HG02852 (cell line): ENCODE measurements around the gene CLDN10.
"Not testable (repeated sequence)": the region's sequence is repeated elsewhere in the genome, so short reads cannot be mapped to it uniquely, and the experiment has no call there.

Experiments
- ATAC-seq: cut with Tn5 transposase; IDR thresholded peaks from one replicate; pipeline ENCODE4 v1.9.1; 2021; ENCODE audit warnings: mild to moderate bottlenecking, moderate library complexity; ENCODE audit not compliant: unreplicated experiment

Gene CLDN10

GRCh38 chr13:95540888-95541287, 11.6 kb upstream of the CLDN10 start:
- ATAC-seq, result no peak

DNA sequence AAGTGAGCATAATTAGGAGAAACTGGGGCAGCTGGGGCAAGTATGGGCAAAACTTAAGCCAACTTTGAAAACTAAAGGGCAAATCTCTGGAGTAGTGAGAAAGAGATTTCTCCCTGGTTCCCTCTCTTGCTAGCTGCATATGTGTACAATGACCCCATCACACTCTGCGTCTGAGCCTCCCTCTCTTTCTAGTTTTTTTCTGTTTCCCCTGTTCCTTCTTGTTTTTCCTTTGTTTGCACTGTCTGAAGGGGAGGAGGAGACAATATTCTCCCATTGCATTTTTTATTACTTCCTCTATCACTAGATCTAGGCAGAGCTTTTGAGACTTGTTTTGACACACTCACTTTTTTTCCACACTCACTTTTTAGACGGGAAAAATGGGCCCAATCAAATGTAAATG, 11.2 kb upstream of the CLDN10 start:
- ATAC-seq, result no peak

- ATAC-seq, result no peak
Observed at GRCh38 chr13:95541911-95542474, 10.5 kb upstream of the CLDN10 start.

GRCh38 chr13:95544293-95544692, 8.2 kb upstream of the CLDN10 start:
- no peak for ATAC-seq

DNA sequence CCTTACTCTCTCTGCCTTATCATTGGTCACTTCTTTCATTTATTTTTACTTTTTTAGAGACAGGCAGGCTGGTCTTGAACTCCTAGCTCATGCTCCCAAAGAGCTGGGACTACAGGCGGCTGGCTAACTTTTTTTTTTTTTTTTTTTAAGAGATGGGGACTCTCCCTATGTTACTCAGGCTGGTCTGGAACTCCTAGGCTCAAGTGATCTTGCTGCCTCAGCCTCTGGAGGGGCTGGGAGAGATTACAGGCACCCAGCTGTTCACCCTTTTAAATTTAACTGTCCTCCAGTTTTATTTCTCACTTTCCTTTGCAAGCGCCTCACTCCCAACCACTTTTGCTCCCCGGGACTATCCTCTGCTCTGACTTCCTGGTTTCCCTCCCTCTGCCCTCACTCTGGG, 5.6 kb upstream of the CLDN10 start:
- ATAC-seq, result no peak

- ATAC-seq, result no peak
Observed at GRCh38 chr13:95547531-95548167, 4.9 kb upstream of the CLDN10 start.

- no peak for ATAC-seq
Observed at GRCh38 chr13:95552208-95552538, 347 bp upstream of the CLDN10 start.

DNA sequence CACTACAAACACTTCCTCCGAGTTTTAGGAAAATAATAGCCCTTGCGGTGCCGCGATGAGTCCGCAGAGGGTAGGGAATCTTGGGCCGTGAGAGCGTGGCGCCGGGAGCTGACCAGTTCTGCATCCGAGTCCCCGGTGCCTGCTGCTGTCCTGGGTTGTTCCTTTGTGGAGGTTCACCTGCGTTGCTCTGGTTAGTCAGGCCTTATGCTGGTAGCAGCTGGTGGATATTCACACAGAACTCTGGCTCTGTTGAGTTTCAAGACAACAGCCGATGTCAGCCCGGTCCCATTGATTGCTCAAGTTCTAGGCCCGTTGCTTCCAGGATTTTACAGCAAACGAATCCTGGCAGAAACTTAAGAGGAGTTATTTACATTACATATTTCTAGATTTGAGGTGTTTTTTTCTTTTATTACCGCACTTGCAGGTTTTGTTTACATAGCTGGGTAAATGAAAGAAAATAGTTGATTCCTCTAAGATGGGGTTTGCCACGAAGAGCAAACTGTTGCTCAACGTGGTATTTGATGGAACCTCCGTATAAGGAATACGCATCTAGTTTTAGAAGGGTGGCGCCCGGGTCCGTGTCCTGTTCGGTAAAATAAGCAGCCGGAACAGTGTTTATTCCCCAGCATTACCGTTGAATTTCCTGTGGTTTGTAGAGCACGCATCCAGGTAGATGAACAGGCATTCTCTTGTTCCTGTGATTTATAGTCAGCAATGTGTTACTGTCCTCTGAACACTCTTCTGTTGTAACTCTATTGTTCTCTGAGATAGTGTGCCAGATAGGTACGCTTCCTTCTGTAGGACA, 1.3 kb downstream of the CLDN10 start:
- ATAC-seq, result no peak

DNA sequence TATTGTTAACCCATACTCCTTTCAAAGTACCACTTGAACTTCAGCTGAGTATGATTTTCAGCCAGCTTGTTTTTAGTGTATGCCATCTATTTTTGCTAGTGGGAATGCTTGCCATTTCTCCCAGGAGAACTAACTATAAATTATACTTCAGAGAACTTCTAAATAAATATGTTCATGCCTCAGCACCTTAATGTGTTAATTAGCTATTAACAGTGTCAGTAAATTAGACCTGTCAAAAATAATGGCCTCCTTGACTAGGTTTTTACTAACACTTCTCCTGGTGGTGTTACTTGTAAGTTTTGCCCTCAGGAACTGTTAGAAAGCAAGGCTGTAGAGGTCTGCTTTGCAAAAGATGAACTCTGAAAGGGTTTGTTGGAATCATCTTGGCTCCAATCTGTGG, 4.5 kb downstream of the CLDN10 start:
- no peak for ATAC-seq

DNA sequence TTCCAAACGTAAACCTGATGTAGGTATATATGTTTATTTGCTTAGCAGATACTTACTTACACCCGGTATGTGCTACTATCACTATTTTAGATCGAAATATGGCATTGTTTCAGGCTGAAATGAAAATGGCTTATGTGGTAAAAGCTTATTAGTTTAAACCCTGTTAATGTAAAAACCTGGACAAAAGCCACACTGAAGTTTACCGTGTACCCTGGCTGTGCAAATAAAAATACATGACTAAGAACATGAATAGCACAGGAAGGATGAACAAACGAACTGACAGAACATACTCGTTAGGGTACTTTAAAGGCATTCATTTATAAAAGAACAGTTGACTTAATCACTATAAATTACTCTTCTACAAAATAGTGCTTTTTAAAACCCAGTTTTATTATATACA, 6.6 kb downstream of the CLDN10 start:
- no peak for ATAC-seq

- ATAC-seq, result no peak
Observed at GRCh38 chr13:95560387-95560786, 7.9 kb downstream of the CLDN10 start.

- ATAC-seq, result no peak
Observed at GRCh38 chr13:95564091-95564490, 11.6 kb downstream of the CLDN10 start.

GRCh38 chr13:95564733-95565291, 12.3 kb downstream of the CLDN10 start:
- ATAC-seq, result no peak

DNA sequence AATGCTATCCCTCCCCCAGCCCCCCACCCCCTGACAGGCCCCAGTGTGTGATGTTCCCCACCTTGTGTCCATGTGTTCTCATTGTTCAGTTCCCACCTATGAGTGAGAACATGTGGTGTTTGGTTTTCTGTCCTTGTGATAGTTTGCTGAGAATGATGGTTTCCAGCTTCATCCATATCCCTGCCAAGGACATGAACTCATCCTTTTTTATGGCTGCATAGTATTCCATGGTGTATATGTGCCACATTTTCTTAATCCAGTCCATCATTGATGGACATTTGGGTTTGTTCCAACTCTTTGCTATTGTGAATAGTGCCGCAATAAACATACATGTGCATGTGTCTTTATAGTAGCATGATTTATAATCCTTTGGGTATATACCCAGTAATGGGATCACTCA, 13.2 kb downstream of the CLDN10 start:
- ATAC-seq, result not testable (repeated sequence)

GRCh38 chr13:95568131-95568530, 15.6 kb downstream of the CLDN10 start:
- ATAC-seq, result no peak

GRCh38 chr13:95570016-95570415, 17.5 kb downstream of the CLDN10 start:
- ATAC-seq, result no peak

DNA sequence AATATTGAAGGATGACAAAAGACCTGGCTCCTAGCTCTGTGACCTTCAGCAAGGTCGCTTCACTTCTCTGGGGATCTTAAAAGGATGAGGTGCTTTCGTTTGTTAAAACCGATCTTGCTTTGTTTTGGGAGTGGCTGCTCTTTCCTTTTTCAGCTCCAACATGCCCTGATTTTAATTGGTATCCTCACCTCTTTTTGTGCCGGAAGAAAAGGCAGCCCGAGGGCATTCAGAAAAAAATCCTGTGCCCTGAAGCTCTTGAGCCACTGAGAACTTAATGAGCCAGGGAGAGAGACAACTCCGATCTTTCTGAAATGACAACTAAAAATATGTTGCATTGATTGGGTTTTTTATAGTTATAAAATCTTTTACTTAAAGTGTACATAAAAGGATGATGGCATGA, 19.4 kb downstream of the CLDN10 start:
- ATAC-seq, result no peak

GRCh38 chr13:95573221-95573620, 20.7 kb downstream of the CLDN10 start:
- ATAC-seq, result no peak

DNA sequence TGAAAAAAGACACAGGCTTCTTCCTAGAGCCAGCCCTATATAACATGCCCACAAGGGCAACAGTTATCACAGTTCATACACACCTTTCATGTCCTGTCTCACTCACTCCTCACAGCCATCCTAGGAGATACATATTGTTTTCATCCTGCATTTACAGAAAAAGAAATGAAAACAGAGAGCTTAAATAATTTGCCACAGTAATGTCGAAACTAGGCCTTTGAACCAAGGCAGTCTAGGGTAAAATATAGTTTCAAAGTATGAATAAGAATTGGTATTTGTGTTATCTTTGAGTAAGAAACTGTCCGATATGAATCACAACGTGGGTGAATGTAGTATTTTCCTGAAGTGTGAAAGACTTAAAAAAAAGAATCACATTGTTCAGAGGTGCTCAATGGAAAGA, 26.8 kb downstream of the CLDN10 start:
- peak; percentile 98 for ATAC-seq

DNA sequence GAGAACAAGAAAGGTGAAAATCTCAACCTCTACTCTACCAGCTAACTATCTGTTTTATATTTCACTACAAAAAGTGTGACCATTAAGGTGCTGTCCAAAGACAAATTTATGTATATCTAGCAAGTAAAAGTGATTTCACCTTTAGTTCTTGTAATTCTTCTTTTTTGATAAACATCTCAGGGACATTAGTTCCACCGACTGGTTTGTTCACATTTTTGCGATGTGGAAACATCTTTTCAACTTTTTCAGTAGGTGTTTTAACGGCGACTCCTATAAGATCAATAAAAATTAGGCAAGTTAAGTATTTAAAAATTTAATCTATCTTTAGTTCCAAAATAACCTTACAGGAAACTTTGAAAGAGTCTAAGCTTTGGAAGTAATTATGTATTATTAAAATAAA, 33.3 kb downstream of the CLDN10 start:
- ATAC-seq, result no peak

GRCh38 chr13:95588134-95588533, 35.6 kb downstream of the CLDN10 start:
- no peak for ATAC-seq

DNA sequence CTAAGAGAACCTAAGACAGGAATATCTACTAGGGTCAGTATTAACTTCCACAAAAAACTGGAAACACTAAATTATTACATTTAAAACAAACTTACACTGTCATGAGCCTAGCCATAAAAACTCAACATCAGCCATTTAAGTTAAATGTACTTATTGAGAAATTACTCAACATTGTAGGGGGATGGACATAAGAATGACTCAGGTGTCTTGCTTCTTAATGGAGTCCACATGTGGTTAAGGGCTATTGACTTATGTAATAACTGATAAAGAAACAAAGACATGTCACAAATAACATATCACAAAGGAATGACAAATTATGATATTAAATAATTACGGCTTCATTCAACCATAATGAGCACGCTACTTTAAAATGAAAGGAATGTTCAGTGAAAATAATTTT, 36.2 kb downstream of the CLDN10 start:
- no peak for ATAC-seq
